H1 (cell line): ENCODE measurements around the gene CABP4. TPM values are rescaled to one million over a fixed set of nuclear protein-coding genes. Genes with fewer than 3 reads are reported as not detected.

Source experiments
- CBX5 ChIP-seq: fragments of 300-800, 300-1000 bp; sonication (generic); IDR thresholded peaks from 2 replicates; pipeline ENCODE4 v1.7.1; 2016; ENCODE audit warnings: antibody characterized with exemption, low read length, low read depth
- CBX8 ChIP-seq: fragments of 300-800, 300-1000 bp; sonication (generic); IDR thresholded peaks from 2 replicates; pipeline ENCODE4 v1.7.1; 2016; ENCODE audit warnings: low read depth, low read length, borderline replicate concordance
- EGR1 ChIP-seq: IDR thresholded peaks from 2 replicates; pipeline ENCODE4 v1.6.1; 2011; ENCODE audit warnings: low read depth, low read length, borderline replicate concordance
- GABPA ChIP-seq: IDR thresholded peaks from 2 replicates; pipeline ENCODE4 v1.6.1; 2011; ENCODE audit warnings: mild to moderate bottlenecking, low read length, moderate library complexity, borderline replicate concordance; ENCODE audit not compliant: insufficient read depth
- TAF7 ChIP-seq: optimal IDR thresholded peaks from 2 replicates; pipeline ENCODE3; 2011; ENCODE audit warnings: low read depth, mild to moderate bottlenecking, inconsistent platforms, low read length, moderate library complexity, borderline replicate concordance
- TBP ChIP-seq: IDR thresholded peaks from 2 replicates; pipeline ENCODE4 v1.6.1; 2011; ENCODE audit warnings: low read depth, low read length, improper control_type of control experiment
- polyA plus RNA-seq, 7 experiments: library from polyadenylated mRNA; depleted of rRNA in 3 of 7; stranded (reverse) in 5 of 7; unstranded in 2 of 7; fragments of >200 nt in 5 of 7; fragments of 200-250 nt in 2 of 7; gene quantifications; 1 replicate in 5 of 7; 2 replicates in 1 of 7; 4 replicates in 1 of 7; pipeline versions ENCODE4 v1.2.1 to v1.2.3, GENCODE V29; 2011 to 2013; ENCODE audit warnings: missing spikeins in 2 of 7, mixed read lengths in 2 of 7
- total RNA-seq: library from RNA; stranded (reverse); fragmentation: NEBNext Ultra II Directional; extraction: Animal tissue kit (Norgen Biotek cat#: 25700); gene quantifications from 2 replicates; pipeline ENCODE4 v1.2.1, GENCODE V29; 2021
- TF ChIP-seq, protein P1 (sequence below): fragments of 300-600 bp; sonication (generic); IDR thresholded peaks from 2 replicates; pipeline ENCODE4 v1.7.1; 2012; ENCODE audit warnings: low read length, moderate library complexity, mild to moderate bottlenecking, inconsistent platforms; ENCODE audit not compliant: insufficient replicate concordance
- TF ChIP-seq, protein P2 (sequence below): IDR thresholded peaks from 2 replicates; pipeline ENCODE4 v1.6.1; 2011; ENCODE audit warnings: low read length, improper control_type of control experiment

The CABP4 gene
- total and polyA plus RNA-seq, 2 of the 8 experiments (the other 6 are each of a cell fraction or from before 2014, with no cell fraction given), result not detected

GRCh38 chr11:67406420-67406968 lies 48.7 kb upstream of the CABP4 start (continued):
- TF ChIP-seq TAF7, result no peak
- TF ChIP-seq EGR1, result no peak
- no peak for TF ChIP-seq CBX5
- TF ChIP-seq, protein P1, sequence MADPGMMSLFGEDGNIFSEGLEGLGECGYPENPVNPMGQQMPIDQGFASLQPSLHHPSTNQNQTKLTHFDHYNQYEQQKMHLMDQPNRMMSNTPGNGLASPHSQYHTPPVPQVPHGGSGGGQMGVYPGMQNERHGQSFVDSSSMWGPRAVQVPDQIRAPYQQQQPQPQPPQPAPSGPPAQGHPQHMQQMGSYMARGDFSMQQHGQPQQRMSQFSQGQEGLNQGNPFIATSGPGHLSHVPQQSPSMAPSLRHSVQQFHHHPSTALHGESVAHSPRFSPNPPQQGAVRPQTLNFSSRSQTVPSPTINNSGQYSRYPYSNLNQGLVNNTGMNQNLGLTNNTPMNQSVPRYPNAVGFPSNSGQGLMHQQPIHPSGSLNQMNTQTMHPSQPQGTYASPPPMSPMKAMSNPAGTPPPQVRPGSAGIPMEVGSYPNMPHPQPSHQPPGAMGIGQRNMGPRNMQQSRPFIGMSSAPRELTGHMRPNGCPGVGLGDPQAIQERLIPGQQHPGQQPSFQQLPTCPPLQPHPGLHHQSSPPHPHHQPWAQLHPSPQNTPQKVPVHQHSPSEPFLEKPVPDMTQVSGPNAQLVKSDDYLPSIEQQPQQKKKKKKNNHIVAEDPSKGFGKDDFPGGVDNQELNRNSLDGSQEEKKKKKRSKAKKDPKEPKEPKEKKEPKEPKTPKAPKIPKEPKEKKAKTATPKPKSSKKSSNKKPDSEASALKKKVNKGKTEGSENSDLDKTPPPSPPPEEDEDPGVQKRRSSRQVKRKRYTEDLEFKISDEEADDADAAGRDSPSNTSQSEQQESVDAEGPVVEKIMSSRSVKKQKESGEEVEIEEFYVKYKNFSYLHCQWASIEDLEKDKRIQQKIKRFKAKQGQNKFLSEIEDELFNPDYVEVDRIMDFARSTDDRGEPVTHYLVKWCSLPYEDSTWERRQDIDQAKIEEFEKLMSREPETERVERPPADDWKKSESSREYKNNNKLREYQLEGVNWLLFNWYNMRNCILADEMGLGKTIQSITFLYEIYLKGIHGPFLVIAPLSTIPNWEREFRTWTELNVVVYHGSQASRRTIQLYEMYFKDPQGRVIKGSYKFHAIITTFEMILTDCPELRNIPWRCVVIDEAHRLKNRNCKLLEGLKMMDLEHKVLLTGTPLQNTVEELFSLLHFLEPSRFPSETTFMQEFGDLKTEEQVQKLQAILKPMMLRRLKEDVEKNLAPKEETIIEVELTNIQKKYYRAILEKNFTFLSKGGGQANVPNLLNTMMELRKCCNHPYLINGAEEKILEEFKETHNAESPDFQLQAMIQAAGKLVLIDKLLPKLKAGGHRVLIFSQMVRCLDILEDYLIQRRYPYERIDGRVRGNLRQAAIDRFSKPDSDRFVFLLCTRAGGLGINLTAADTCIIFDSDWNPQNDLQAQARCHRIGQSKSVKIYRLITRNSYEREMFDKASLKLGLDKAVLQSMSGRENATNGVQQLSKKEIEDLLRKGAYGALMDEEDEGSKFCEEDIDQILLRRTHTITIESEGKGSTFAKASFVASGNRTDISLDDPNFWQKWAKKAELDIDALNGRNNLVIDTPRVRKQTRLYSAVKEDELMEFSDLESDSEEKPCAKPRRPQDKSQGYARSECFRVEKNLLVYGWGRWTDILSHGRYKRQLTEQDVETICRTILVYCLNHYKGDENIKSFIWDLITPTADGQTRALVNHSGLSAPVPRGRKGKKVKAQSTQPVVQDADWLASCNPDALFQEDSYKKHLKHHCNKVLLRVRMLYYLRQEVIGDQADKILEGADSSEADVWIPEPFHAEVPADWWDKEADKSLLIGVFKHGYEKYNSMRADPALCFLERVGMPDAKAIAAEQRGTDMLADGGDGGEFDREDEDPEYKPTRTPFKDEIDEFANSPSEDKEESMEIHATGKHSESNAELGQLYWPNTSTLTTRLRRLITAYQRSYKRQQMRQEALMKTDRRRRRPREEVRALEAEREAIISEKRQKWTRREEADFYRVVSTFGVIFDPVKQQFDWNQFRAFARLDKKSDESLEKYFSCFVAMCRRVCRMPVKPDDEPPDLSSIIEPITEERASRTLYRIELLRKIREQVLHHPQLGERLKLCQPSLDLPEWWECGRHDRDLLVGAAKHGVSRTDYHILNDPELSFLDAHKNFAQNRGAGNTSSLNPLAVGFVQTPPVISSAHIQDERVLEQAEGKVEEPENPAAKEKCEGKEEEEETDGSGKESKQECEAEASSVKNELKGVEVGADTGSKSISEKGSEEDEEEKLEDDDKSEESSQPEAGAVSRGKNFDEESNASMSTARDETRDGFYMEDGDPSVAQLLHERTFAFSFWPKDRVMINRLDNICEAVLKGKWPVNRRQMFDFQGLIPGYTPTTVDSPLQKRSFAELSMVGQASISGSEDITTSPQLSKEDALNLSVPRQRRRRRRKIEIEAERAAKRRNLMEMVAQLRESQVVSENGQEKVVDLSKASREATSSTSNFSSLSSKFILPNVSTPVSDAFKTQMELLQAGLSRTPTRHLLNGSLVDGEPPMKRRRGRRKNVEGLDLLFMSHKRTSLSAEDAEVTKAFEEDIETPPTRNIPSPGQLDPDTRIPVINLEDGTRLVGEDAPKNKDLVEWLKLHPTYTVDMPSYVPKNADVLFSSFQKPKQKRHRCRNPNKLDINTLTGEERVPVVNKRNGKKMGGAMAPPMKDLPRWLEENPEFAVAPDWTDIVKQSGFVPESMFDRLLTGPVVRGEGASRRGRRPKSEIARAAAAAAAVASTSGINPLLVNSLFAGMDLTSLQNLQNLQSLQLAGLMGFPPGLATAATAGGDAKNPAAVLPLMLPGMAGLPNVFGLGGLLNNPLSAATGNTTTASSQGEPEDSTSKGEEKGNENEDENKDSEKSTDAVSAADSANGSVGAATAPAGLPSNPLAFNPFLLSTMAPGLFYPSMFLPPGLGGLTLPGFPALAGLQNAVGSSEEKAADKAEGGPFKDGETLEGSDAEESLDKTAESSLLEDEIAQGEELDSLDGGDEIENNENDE, result no peak
- no peak for TF ChIP-seq GABPA
- TF ChIP-seq TBP, result no peak
- TF ChIP-seq, protein P2, sequence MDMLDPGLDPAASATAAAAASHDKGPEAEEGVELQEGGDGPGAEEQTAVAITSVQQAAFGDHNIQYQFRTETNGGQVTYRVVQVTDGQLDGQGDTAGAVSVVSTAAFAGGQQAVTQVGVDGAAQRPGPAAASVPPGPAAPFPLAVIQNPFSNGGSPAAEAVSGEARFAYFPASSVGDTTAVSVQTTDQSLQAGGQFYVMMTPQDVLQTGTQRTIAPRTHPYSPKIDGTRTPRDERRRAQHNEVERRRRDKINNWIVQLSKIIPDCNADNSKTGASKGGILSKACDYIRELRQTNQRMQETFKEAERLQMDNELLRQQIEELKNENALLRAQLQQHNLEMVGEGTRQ, result no peak
- TF ChIP-seq CBX8, result no peak
